GM12878 (cell line): ENCODE measurements around the gene WWTR1. TPM values are rescaled to one million over a fixed set of nuclear protein-coding genes. Genes with fewer than 3 reads are reported as not detected.

Experiments used
- ETV6 ChIP-seq, 2 experiments: fragments of 450-650 bp in 1 of 2; IDR thresholded peaks in 1 of 2; conservative IDR thresholded peaks in 1 of 2; 2 replicates each; pipeline ENCODE4 v1.6.1; 2014; ENCODE audit warnings: antibody characterized with exemption in 1 of 2, borderline replicate concordance in 1 of 2, low read depth in 1 of 2, mild to moderate bottlenecking in 1 of 2, moderate library complexity in 1 of 2
- FOS ChIP-seq: IDR thresholded peaks from 3 replicates; pipeline ENCODE4 v1.6.1; 2011; ENCODE audit warnings: borderline replicate concordance; ENCODE audit not compliant: insufficient read length; ENCODE audit errors: extremely low read depth
- HDAC2 ChIP-seq: fragments of 200-600 bp; sonication (generic); IDR thresholded peaks from 2 replicates; pipeline ENCODE4 v1.6.1; 2017
- HDGF ChIP-seq: fragments of 450-650 bp; IDR thresholded peaks from 2 replicates; pipeline ENCODE4 v1.6.1; 2016; ENCODE audit warnings: antibody characterized with exemption
- JUND ChIP-seq: IDR thresholded peaks from 2 replicates; pipeline ENCODE4 v1.6.1; 2012; ENCODE audit warnings: low read depth, mild to moderate bottlenecking, low read length, improper control_type of control experiment, moderate library complexity
- POLR2A ChIP-seq: IDR thresholded peaks from 2 replicates; pipeline ENCODE4 v1.6.1; 2011; ENCODE audit warnings: low read depth, mild to moderate bottlenecking, low read length
- SIN3A ChIP-seq: IDR thresholded peaks from 2 replicates; pipeline ENCODE4 v1.6.1; 2012; ENCODE audit warnings: low read depth, low read length, improper control_type of control experiment
- ZNF384 ChIP-seq: IDR thresholded peaks from 2 replicates; pipeline ENCODE4 v1.6.1; 2012; ENCODE audit warnings: low read depth, mild to moderate bottlenecking, low read length, improper control_type of control experiment, borderline replicate concordance
- polyA plus RNA-seq, 11 experiments: library from polyadenylated mRNA; depleted of rRNA in 4 of 11; unstranded in 6 of 11; stranded (reverse) in 5 of 11; fragments of >200 nt; fragmentation: Nextera tagmentation in 4 of 11; fragmentation: Illumina TruSeq in 1 of 11; extraction: Ambion mirVana in 4 of 11; extraction: Trizol in 1 of 11; gene quantifications; 1 replicate in 1 of 11; 2 replicates in 10 of 11; pipeline versions ENCODE4 v1.2.1 to v1.2.3, GENCODE V29; 2011 to 2016; ENCODE audit warnings: inconsistent platforms in 2 of 11, missing spikeins in 2 of 11, low read depth in 1 of 11
- total RNA-seq, 4 experiments: library from RNA; depleted of rRNA in 3 of 4; stranded (reverse); fragments of >200 nt in 3 of 4; fragmentation: Illumina TruSeq in 1 of 4; extraction: Trizol in 1 of 4; gene quantifications; 2 replicates each; pipeline versions ENCODE4 v1.2.1 to v1.2.3, GENCODE V29; 2013 to 2021
- TF ChIP-seq, protein P1 (sequence below): fragments of 450-650 bp; formaldehyde crosslinking; IDR thresholded peaks from 2 replicates; pipeline ENCODE4 v1.4.0; 2022; ENCODE audit warnings: mild to moderate bottlenecking, moderate library complexity
- TF ChIP-seq, protein P2 (sequence below): fragments of 450-650 bp; IDR thresholded peaks from 2 replicates; pipeline ENCODE4 v1.6.1; 2017; ENCODE audit warnings: borderline replicate concordance
- TF ChIP-seq, protein P3 (sequence below): fragments of 450-650 bp; formaldehyde crosslinking; IDR thresholded peaks from 2 replicates; pipeline ENCODE4 v1.5.0; 2022; ENCODE audit warnings: mild to moderate bottlenecking, missing genetic modification characterization
- TF ChIP-seq, protein P4 (sequence below): fragments of 450-650 bp; IDR thresholded peaks from 2 replicates; pipeline ENCODE4 v1.6.1; 2017; ENCODE audit warnings: mild to moderate bottlenecking, moderate library complexity
- TF ChIP-seq, protein P5 (sequence below), 3 experiments: IDR thresholded peaks in 2 of 3; conservative IDR thresholded peaks in 1 of 3; 2 replicates each; pipeline ENCODE4 v1.5.1; 2011; ENCODE audit warnings: low read depth in 3 of 3, low read length in 3 of 3, mild to moderate bottlenecking in 3 of 3, control low read depth in 2 of 3, moderate library complexity in 2 of 3, inconsistent platforms in 1 of 3, mixed read lengths in 1 of 3; ENCODE audit not compliant: control insufficient read depth in 2 of 3, insufficient read depth in 1 of 3; ENCODE audit errors: extremely low read depth in 1 of 3

Gene WWTR1
- total and polyA plus RNA-seq, 10 of the 15 experiments (the other 5 are each of a cell fraction or from before 2014, with no cell fraction given): 2.5 to 18.5 (median 5.8) TPM

GRCh38 chr3:149657926-149658743 is at the start of gene WWTR1 (continued):
- TF ChIP-seq SIN3A: 0 out of 2 replicates have a peak, but pooled peaks have one; percentile 45
- TF ChIP-seq FOS: no peak
- TF ChIP-seq ETV6 (conservative IDR thresholded peaks at IDR 0.05 in 1 of 2, IDR thresholded peaks at IDR 0.05 in 1 of 2; ENCODE audit: borderline replicate concordance in 1 of 2, low read depth in 1 of 2): 0 out of 4 replicates have a peak, but pooled peaks of 1 of the 2 experiments have one; percentile 12
- TF ChIP-seq, protein P1, sequence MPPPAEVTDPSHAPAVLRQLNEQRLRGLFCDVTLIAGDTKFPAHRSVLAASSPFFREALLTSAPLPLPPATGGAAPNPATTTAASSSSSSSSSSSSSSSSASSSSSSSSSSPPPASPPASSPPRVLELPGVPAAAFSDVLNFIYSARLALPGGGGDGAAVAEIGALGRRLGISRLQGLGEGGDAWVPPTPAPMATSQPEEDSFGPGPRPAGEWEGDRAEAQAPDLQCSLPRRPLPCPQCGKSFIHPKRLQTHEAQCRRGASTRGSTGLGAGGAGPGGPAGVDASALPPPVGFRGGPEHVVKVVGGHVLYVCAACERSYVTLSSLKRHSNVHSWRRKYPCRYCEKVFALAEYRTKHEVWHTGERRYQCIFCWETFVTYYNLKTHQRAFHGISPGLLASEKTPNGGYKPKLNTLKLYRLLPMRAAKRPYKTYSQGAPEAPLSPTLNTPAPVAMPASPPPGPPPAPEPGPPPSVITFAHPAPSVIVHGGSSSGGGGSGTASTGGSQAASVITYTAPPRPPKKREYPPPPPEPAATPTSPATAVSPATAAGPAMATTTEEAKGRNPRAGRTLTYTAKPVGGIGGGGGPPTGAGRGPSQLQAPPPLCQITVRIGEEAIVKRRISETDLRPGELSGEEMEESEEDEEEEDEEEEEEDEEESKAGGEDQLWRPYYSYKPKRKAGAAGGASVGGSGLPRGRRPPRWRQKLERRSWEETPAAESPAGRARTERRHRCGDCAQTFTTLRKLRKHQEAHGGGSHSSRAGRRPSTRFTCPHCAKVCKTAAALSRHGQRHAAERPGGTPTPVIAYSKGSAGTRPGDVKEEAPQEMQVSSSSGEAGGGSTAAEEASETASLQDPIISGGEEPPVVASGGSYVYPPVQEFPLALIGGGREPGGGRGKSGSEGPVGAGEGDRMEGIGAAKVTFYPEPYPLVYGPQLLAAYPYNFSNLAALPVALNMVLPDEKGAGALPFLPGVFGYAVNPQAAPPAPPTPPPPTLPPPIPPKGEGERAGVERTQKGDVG (CRISPR knock-in tag): peak; percentile 31; the same call in 1 of the 2 replicates
- TF ChIP-seq JUND: no peak
- TF ChIP-seq ZNF384: 0 out of 2 replicates have a peak, but pooled peaks have one; percentile 15
- TF ChIP-seq, protein P2, sequence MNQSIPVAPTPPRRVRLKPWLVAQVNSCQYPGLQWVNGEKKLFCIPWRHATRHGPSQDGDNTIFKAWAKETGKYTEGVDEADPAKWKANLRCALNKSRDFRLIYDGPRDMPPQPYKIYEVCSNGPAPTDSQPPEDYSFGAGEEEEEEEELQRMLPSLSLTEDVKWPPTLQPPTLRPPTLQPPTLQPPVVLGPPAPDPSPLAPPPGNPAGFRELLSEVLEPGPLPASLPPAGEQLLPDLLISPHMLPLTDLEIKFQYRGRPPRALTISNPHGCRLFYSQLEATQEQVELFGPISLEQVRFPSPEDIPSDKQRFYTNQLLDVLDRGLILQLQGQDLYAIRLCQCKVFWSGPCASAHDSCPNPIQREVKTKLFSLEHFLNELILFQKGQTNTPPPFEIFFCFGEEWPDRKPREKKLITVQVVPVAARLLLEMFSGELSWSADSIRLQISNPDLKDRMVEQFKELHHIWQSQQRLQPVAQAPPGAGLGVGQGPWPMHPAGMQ: no peak
- TF ChIP-seq HDGF: no peak; the same call in 1 of the 2 replicates
- TF ChIP-seq, protein P3, sequence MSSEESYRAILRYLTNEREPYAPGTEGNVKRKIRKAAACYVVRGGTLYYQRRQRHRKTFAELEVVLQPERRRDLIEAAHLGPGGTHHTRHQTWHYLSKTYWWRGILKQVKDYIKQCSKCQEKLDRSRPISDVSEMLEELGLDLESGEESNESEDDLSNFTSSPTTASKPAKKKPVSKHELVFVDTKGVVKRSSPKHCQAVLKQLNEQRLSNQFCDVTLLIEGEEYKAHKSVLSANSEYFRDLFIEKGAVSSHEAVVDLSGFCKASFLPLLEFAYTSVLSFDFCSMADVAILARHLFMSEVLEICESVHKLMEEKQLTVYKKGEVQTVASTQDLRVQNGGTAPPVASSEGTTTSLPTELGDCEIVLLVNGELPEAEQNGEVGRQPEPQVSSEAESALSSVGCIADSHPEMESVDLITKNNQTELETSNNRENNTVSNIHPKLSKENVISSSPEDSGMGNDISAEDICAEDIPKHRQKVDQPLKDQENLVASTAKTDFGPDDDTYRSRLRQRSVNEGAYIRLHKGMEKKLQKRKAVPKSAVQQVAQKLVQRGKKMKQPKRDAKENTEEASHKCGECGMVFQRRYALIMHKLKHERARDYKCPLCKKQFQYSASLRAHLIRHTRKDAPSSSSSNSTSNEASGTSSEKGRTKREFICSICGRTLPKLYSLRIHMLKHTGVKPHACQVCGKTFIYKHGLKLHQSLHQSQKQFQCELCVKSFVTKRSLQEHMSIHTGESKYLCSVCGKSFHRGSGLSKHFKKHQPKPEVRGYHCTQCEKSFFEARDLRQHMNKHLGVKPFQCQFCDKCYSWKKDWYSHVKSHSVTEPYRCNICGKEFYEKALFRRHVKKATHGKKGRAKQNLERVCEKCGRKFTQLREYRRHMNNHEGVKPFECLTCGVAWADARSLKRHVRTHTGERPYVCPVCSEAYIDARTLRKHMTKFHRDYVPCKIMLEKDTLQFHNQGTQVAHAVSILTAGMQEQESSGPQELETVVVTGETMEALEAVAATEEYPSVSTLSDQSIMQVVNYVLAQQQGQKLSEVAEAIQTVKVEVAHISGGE (CRISPR knock-in tag): no peak
- TF ChIP-seq, protein P4, sequence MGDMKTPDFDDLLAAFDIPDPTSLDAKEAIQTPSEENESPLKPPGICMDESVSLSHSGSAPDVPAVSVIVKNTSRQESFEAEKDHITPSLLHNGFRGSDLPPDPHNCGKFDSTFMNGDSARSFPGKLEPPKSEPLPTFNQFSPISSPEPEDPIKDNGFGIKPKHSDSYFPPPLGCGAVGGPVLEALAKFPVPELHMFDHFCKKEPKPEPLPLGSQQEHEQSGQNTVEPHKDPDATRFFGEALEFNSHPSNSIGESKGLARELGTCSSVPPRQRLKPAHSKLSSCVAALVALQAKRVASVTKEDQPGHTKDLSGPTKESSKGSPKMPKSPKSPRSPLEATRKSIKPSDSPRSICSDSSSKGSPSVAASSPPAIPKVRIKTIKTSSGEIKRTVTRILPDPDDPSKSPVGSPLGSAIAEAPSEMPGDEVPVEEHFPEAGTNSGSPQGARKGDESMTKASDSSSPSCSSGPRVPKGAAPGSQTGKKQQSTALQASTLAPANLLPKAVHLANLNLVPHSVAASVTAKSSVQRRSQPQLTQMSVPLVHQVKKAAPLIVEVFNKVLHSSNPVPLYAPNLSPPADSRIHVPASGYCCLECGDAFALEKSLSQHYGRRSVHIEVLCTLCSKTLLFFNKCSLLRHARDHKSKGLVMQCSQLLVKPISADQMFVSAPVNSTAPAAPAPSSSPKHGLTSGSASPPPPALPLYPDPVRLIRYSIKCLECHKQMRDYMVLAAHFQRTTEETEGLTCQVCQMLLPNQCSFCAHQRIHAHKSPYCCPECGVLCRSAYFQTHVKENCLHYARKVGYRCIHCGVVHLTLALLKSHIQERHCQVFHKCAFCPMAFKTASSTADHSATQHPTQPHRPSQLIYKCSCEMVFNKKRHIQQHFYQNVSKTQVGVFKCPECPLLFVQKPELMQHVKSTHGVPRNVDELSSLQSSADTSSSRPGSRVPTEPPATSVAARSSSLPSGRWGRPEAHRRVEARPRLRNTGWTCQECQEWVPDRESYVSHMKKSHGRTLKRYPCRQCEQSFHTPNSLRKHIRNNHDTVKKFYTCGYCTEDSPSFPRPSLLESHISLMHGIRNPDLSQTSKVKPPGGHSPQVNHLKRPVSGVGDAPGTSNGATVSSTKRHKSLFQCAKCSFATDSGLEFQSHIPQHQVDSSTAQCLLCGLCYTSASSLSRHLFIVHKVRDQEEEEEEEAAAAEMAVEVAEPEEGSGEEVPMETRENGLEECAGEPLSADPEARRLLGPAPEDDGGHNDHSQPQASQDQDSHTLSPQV: no peak
- TF ChIP-seq HDAC2: no peak
- TF ChIP-seq, protein P5, sequence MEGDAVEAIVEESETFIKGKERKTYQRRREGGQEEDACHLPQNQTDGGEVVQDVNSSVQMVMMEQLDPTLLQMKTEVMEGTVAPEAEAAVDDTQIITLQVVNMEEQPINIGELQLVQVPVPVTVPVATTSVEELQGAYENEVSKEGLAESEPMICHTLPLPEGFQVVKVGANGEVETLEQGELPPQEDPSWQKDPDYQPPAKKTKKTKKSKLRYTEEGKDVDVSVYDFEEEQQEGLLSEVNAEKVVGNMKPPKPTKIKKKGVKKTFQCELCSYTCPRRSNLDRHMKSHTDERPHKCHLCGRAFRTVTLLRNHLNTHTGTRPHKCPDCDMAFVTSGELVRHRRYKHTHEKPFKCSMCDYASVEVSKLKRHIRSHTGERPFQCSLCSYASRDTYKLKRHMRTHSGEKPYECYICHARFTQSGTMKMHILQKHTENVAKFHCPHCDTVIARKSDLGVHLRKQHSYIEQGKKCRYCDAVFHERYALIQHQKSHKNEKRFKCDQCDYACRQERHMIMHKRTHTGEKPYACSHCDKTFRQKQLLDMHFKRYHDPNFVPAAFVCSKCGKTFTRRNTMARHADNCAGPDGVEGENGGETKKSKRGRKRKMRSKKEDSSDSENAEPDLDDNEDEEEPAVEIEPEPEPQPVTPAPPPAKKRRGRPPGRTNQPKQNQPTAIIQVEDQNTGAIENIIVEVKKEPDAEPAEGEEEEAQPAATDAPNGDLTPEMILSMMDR (IDR thresholded peaks at IDR 0.05 in 2 of 3, conservative IDR thresholded peaks at IDR 0.05 in 1 of 3; ENCODE audit: control insufficient read depth in 2 of 3, extremely low read depth in 1 of 3, insufficient read depth in 1 of 3, low read depth in 3 of 3, low read length in 3 of 3): peak; percentile 23 to 52 (median 43); a peak in 5 of 6 replicates
- TF ChIP-seq POLR2A: peak; percentile 77
